Caki2 (cell line): ENCODE measurements around the gene NACA. TPM values are rescaled to one million over a fixed set of nuclear protein-coding genes. Genes with fewer than 3 reads are reported as not detected.

Experiments
- total RNA-seq: library from RNA; depleted of rRNA; stranded (reverse); fragments of >200 nt; shearing (Covaris generic); gene quantifications from 2 replicates; pipeline ENCODE4 v1.2.3, GENCODE V29; 2014; ENCODE audit warnings: low replicate concordance; rRNA removed

The NACA gene
- total RNA-seq, 1 experiment from 2014 or later, result 1,884 TPM

Other genes starting within 250 kb of the NACA start
- gene GLS2, start 237.1 kb downstream of the NACA start, total RNA-seq, result not detected in 2 replicates
- 11.9 and 16.6 TPM in 2 replicates for gene RBMS2, start 203.5 kb downstream of the NACA start, total RNA-seq
- gene BAZ2A, start 95.0 kb downstream of the NACA start, total RNA-seq, result 5.0 and 7.2 TPM in 2 replicates
- 164 and 175 TPM in 2 replicates for gene ATP5F1B, start 79.3 kb downstream of the NACA start, total RNA-seq
- gene PTGES3, start 37.0 kb downstream of the NACA start, total RNA-seq, result 117 and 129 TPM in 2 replicates
- gene PRIM1, start 27.0 kb upstream of the NACA start, total RNA-seq, result 18.7 and 26.0 TPM in 2 replicates
- 0.61 and 2.9 TPM in 2 replicates for gene HSD17B6, start 38.0 kb upstream of the NACA start, total RNA-seq
- not detected in 2 replicates for gene SDR9C7, start 209.1 kb upstream of the NACA start, total RNA-seq
- gene RDH16, start 232.3 kb upstream of the NACA start, total RNA-seq, result not detected in 2 replicates